Mammary epithelial cell (primary cell): ENCODE results near the gene KCTD1.

Source experiments
- CTCF ChIP-seq, 2 donors: IDR thresholded peaks in 1 of 2; conservative IDR thresholded peaks in 1 of 2; 2 replicates each; pipeline ENCODE4 v1.5.1; 2011 to 2012; ENCODE audit warnings: inconsistent platforms in 2 of 2, low read length in 2 of 2, mild to moderate bottlenecking in 2 of 2, control low read depth in 1 of 2, low read depth in 1 of 2; ENCODE audit not compliant: insufficient read depth in 1 of 2; ENCODE audit errors: extremely low read depth in 1 of 2
- EZH2 ChIP-seq: IDR thresholded peaks from 2 replicates; pipeline ENCODE4 v1.6.1; 2012; ENCODE audit warnings: low read length, inconsistent platforms, borderline replicate concordance

DNA sequence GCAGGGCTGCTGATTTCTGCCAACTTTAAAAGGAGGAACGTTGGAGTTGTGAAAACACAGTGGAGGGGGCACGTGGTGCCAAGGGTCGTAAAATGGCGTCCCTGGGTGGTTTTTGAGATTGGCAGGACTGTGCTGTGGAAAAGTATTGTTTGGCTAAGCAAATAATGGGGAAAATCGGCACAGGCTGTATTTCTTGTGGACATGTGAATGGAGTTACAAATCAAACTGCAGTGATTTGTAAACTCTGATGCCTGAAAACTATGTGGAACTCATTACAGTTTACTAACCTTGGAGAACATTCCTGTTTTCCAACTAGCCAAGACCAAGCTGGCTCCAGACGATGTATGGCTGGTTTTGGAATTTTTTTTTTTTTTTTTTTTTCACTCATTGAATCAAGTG lies 68.7 kb downstream of the KCTD1 start:
- TF ChIP-seq CTCF (conservative IDR thresholded peaks at IDR 0.05 in 1 of 2, IDR thresholded peaks at IDR 0.05 in 1 of 2; ENCODE audit: extremely low read depth in 1 of 2, insufficient read depth in 1 of 2, low read depth in 1 of 2, low read length in 2 of 2) (no peak), EZH2 (no peak)
